HG03575 (cell line): ENCODE results near the gene SSBP4.

ENCODE experiments used
- ATAC-seq: cut with Tn5 transposase; IDR thresholded peaks from one replicate; pipeline ENCODE4 v1.9.1; 2021; ENCODE audit not compliant: unreplicated experiment, insufficient number of reproducible peaks, low FRiP score; ENCODE audit errors: extremely low read depth

SSBP4 gene

DNA sequence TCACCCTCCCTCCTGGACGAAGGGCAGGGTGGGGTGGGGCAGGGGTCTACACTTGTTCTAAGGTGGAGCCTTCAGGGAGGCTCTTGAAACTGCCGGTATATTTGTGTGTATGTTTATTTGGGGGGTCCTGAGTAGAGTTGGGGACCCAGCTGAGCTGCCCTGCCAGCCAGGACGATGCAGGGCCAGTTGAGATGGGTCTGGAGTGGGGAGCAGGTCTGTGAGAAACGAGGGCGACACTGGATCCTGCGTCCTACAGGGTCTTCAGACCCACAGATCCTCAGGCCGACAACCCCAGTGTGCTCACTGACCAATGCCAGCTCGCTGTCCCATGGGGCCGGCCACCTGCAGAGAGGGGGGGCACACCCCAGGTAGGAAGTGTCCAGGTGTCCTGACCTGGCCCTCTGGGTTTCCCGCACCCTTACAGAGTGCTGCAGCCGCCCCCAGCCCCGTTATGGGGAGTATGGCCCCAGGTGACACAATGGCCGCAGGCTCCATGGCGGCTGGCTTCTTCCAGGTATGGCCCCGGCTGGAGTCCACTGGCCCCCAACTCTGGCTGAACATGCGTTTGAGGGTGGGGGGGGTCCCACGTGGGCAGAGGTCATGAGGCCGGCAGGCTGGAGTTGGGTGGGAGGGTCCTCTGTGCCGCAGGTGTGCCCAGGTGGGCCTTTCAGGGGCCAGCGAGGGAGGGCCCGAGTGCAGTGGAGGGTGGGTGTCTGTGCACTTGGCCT, 11.4 kb downstream of the SSBP4 start:
- ATAC-seq: no peak

- no peak for ATAC-seq
Measured at GRCh38 chr19:18431351-18432197, 12.4 kb downstream of the SSBP4 start.

GRCh38 chr19:18432275-18433014, 13.2 kb downstream of the SSBP4 start:
- ATAC-seq: no peak

DNA sequence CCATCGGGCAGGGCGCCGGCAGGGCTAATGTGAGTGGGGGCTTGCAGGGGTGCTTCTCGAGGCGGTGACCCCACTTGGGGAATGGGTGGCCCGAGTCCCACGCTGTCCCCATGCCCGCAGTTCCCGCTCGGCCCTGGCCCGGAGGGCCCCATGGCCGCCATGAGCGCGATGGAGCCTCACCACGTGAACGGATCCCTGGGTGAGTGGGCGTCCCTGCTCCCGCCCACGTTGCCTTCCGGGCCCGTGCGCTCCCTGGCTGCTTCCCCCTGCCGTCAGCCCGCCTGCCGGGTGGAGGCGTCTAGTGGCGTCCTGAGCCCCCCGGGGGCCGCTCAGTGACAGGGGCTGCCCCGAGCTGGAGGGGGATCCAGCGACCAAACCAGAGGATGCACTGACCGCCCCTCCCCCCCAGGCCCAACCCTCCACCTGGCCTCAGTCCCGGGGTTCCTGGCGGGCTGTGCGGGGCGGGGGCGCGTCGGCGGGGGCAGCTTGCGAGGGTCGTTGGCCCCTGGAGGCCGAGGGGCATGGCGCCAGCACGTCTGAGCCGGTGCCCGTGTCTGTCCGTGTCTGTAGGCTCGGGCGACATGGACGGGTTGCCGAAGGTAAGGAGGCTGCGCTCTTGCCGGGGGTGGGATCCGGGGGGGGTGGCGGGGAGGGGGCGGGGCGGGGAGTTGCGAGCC, 14.0 kb downstream of the SSBP4 start:
- ATAC-seq: no peak

GRCh38 chr19:18433735-18434398, 14.7 kb downstream of the SSBP4 start:
- ATAC-seq: no peak

DNA sequence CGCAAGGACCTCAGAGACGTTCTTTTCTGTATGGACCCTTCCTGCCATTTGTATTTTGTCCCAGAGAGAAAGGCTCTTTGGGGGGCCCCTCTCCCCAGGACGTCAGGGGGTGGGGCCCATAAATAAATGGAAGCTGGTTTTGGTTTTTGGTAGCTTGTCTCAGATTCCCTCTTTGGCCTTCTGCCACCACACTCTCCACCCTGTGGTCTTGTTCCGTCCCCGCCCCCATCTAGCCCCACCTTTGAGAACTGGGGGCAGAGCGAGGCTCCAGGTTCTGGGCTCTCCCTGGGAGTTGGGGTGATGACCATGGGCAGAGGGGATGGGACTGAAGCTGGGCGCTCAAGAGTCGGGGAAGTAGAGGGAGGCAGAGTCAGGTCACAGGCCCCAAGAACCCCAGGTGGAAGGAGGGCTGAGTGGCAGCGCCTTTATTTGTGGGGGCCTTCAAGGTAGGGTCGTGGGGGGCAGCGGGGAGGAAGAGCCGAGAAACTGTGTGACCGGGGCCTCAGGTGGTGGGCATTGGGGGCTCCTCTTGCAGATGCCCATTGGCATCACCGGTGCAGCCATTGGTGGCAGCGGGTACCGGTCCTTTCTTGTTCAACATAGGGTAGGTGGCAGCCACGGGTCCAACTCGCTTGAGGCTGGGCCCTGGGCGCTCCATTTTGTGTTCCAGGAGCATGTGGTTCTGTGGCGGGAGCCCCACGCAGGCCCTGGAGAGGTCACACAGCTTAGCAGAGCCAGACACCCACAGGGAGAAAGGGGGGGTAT, 15.4 kb downstream of the SSBP4 start:
- ATAC-seq: no peak

DNA sequence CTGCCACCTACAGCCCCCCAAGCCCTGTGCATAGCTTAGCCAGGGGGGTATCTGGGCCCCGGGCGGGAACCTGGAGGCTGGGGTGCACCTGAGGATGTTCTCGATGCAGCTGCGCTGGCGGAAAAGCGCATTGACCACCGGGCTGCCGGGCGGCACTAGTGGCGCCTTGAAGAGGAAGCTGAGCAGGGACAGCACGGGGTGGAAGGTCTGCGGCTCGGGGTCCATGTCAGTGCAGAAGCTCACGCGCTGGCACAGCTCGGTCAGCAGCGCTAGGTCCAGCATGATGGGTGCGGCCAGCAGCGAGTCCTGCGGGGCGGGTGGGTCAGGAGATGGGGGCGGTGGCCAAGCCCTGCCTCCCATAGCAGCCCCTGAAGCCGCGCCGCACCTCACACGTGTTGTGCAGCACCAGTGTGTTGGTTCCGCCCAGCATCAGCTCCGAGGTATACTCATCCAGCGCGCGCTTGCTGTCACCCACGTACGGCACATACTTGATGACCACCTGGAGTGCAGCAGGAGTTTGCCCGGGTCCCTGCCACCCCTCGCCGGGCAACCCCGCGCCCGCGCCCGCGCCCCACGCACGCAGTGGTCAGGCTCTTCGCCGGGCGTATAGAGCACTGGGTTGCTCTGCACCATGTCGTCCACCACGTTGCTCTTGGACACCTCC, 16.1 kb downstream of the SSBP4 start:
- ATAC-seq: no peak

DNA sequence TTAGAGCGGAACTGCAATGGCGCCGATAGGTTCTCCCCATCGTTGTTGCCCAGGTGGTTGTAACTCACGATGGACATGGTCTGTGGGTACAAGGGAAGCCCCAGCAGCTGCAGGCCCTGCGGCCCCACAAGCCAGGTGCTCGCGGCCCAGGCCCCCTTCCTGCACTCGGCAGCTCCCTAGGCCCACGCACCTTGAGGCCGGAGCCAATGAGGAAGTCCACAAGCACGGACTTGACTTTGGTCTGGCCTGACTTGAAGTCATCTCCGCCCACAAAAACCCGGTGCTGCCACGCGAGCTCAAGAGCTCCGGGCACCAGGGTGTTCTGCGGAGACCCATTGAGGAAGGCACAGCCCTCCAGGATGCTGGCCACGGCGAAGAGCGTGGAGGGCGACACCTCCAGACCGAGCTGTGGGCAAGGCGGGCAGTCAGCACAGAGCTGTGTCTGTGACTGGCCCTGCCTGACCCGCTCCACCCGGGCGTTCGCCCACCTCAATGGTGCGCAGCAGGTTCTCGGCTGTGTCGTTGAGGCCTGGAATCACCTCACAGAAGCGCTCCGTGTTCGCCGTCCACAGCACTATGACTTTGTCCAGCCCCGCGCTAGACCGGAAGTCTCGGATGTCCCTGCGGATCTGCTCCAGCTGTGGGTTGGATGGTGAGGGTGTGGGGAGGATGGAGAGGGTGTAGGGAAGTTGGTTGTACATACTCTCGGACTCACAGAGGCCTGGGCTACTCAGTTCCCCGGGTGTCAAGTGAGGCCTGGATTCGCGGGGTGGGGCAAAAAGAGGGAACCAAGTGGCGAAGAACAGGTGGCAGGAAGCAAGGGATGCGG, 16.9 kb downstream of the SSBP4 start:
- ATAC-seq: no peak

- no peak for ATAC-seq
Measured at GRCh38 chr19:18436671-18437490, 17.7 kb downstream of the SSBP4 start.

- ATAC-seq: no peak
Measured at GRCh38 chr19:18437491-18438330, 18.5 kb downstream of the SSBP4 start, which contains the start of gene ISYNA1. Gene ISYNA1, minus strand, starts transcription at chr19:18438133. Its CDS starts 154 bp downstream, at chr19:18437979.

GRCh38 chr19:18438331-18439024, 19.3 kb downstream of the SSBP4 start:
- ATAC-seq: no peak

DNA sequence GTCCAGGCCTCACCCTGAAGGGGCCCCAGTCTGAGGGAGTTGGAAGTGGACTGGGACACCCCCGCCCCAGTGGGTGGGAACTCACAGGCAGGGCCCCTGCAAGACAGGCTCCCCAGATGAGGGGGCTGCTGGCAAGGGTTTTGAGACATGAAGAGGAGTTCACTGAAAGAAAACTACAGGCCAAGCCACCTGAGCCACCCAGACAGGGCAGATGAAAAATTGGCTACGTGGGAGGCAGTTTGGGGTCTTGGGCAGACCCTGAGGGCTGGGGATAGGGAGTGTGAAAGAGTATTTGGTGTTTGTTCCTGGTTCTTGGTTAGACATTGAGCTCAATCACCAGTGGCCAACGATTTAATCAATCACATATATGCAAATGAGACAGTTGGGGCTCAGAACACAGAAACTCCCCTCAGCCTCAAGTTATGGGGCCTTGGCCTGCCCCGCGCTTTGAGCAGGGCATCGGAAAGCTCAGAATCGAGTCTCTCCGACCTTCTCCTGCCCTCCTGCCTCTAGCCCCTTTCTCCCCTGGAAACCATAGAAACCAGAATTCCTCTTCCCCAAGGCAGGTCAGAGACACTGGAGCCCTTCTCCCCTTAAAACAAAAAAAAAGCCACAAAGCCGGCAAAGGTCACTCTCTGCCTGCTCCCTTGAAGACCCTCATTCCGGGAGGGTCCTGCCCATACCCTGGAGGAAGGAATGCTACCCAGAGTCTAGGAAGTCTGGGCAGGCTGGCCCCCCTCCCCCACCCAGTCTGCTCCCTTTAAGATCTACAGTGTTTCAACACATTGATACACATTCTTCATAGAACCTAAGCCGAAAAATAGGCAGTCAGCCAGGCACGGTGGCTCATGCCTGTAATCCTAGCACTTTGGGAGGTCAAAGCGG, 20.1 kb downstream of the SSBP4 start:
- no peak for ATAC-seq

- ATAC-seq: no peak
Measured at GRCh38 chr19:18439910-18440237, 20.7 kb downstream of the SSBP4 start.

DNA sequence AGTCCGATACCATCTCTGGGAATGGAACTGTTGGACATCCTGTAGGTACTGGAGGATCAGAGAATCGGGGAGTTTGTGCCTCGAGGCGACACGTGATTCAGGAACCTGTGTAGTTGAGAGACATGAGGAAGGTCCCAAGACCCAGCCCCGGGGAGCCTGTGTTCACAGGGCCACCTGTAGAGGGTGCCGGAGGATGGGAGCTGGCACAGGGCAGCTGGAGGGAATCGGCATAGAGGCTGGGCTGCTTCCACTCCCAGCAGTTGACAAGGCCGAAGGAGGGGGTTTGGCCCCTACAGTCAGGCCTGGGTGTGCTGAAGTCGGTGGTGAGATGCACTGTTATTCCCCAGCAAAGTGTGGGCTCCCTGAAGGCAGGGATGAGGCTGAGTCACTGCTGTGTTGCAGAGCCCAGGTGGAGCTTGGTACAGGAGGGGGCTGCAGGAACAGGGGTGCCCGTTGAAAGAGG, 21.2 kb downstream of the SSBP4 start:
- no peak for ATAC-seq
